ENCODE data around the gene GARIN5B.

- TF ChIP-seq JUN (IDR thresholded peaks at IDR 0.05) (no peak), REST (IDR thresholded peaks at IDR 0.05) (no peak), HDAC2 (IDR thresholded peaks at IDR 0.05) (no peak), CTCF (IDR thresholded peaks at IDR 0.05) (no peak), POLR2A (IDR thresholded peaks at IDR 0.05; ENCODE audit: low read length) (no peak), EP300 (IDR thresholded peaks at IDR 0.05) (no peak), E2F6 (IDR thresholded peaks at IDR 0.05; ENCODE audit: borderline replicate concordance, low read depth) (no peak), RARB (CRISPR knock-in tag; IDR thresholded peaks at IDR 0.05) (no peak)
Observed at GRCh38 chr19:55377356-55378131, 14.5 kb upstream of the GARIN5B start.

Data from A549 (cell line).